HepG2 (cell line): ENCODE data around the gene PLEKHM2. TPM values are rescaled to one million over a fixed set of nuclear protein-coding genes. Genes with fewer than 3 reads are reported as not detected.

Experiments
- ARHGAP35 ChIP-seq: sonication (generic); formaldehyde crosslinking; IDR thresholded peaks from 2 replicates; pipeline ENCODE4 v1.9.0; 2022; ENCODE audit warnings: mild to moderate bottlenecking, inconsistent platforms, moderate library complexity, missing genetic modification reagents, borderline replicate concordance
- HIC2 ChIP-seq: sonication (generic); formaldehyde crosslinking; IDR thresholded peaks from 2 replicates; pipeline ENCODE4 v1.9.0; 2022; ENCODE audit warnings: low read depth, missing genetic modification reagents
- HMG20A ChIP-seq: IDR thresholded peaks from 2 replicates; pipeline ENCODE4 v1.6.1; 2016; ENCODE audit warnings: borderline replicate concordance
- HNF1B ChIP-seq: sonication (generic); formaldehyde crosslinking; IDR thresholded peaks from 2 replicates; pipeline ENCODE4 v1.5.1; 2020; ENCODE audit warnings: mild to moderate bottlenecking, moderate library complexity, missing genetic modification reagents
- HNRNPK ChIP-seq: fragments of 200-400 bp; formaldehyde crosslinking; IDR thresholded peaks from 2 replicates; pipeline ENCODE4 v1.6.1; 2018; ENCODE audit warnings: low read length, low read depth, moderate library complexity, mild to moderate bottlenecking; ENCODE audit not compliant: poor library complexity, severe bottlenecking
- HOXA7 ChIP-seq: sonication (generic); formaldehyde crosslinking; IDR thresholded peaks from 2 replicates; pipeline ENCODE4 v1.8.1; 2022; ENCODE audit warnings: mild to moderate bottlenecking, missing genetic modification reagents, moderate library complexity
- MXD4 ChIP-seq: IDR thresholded peaks from 2 replicates; pipeline ENCODE4 v1.6.1; 2016; ENCODE audit warnings: mild to moderate bottlenecking, missing biosample characterization, missing genetic modification reagents
- SP5 ChIP-seq: IDR thresholded peaks from 2 replicates; pipeline ENCODE4 v1.6.1; 2016; ENCODE audit warnings: low read depth, borderline replicate concordance
- UBTF ChIP-seq: sonication (generic); formaldehyde crosslinking; IDR thresholded peaks from 2 replicates; pipeline ENCODE4 v1.4.0; 2020; ENCODE audit warnings: mild to moderate bottlenecking, missing genetic modification reagents
- ZNF367 ChIP-seq: sonication (generic); formaldehyde crosslinking; IDR thresholded peaks from 2 replicates; pipeline ENCODE4 v1.4.0; 2020; ENCODE audit warnings: missing genetic modification reagents, borderline replicate concordance
- ZNF431 ChIP-seq: sonication (generic); formaldehyde crosslinking; IDR thresholded peaks from 2 replicates; pipeline ENCODE4 v1.9.0; 2022; ENCODE audit warnings: missing genetic modification reagents, low read depth, mild to moderate bottlenecking, borderline replicate concordance
- ZNF629 ChIP-seq: sonication (generic); formaldehyde crosslinking; conservative IDR thresholded peaks from 2 replicates; pipeline ENCODE4 v1.5.0; 2020; ENCODE audit warnings: missing genetic modification reagents
- polyA plus RNA-seq, 8 experiments: library from polyadenylated mRNA; depleted of rRNA in 3 of 8; stranded (reverse) in 7 of 8; unstranded in 1 of 8; fragments of >200 nt; fragmentation: Illumina TruSeq in 4 of 8; extraction: Trizol in 4 of 8; gene quantifications; 2 replicates each; pipeline versions ENCODE4 v1.2.1 to v1.2.3, GENCODE V29; 2011 to 2016; ENCODE audit warnings: low read depth in 4 of 8, missing spikeins in 1 of 8, mixed read lengths in 1 of 8; ENCODE audit not compliant: insufficient read depth in 1 of 8
- total RNA-seq, 5 experiments: library from RNA; depleted of rRNA; stranded (reverse); fragments of >200 nt; fragmentation: Illumina TruSeq; extraction: Trizol; gene quantifications; 2 replicates each; pipeline ENCODE4 v1.2.3, GENCODE V29; 2016; ENCODE audit warnings: low read depth in 1 of 5
- TF ChIP-seq, protein P1 (sequence below): sonication (generic); formaldehyde crosslinking; IDR thresholded peaks from 2 replicates; pipeline ENCODE4 v1.5.0; 2020; ENCODE audit warnings: missing genetic modification reagents, mild to moderate bottlenecking, borderline replicate concordance
- TF ChIP-seq, protein P2 (sequence below), 2 experiments: IDR thresholded peaks; 2 replicates each; pipeline ENCODE4 v1.6.1; 2011 to 2012; ENCODE audit warnings: low read length in 2 of 2, borderline replicate concordance in 1 of 2, low read depth in 1 of 2, mild to moderate bottlenecking in 1 of 2, moderate library complexity in 1 of 2
- TF ChIP-seq, protein P3 (sequence below): sonication (generic); formaldehyde crosslinking; IDR thresholded peaks from 2 replicates; pipeline ENCODE4 v1.4.0; 2020; ENCODE audit warnings: mild to moderate bottlenecking, missing genetic modification reagents

PLEKHM2 gene
- total and polyA plus RNA-seq, 2 of the 13 experiments (the other 11 are each of a cell fraction or from before 2014, with no cell fraction given), result 16.5 to 27.3 TPM

DNA sequence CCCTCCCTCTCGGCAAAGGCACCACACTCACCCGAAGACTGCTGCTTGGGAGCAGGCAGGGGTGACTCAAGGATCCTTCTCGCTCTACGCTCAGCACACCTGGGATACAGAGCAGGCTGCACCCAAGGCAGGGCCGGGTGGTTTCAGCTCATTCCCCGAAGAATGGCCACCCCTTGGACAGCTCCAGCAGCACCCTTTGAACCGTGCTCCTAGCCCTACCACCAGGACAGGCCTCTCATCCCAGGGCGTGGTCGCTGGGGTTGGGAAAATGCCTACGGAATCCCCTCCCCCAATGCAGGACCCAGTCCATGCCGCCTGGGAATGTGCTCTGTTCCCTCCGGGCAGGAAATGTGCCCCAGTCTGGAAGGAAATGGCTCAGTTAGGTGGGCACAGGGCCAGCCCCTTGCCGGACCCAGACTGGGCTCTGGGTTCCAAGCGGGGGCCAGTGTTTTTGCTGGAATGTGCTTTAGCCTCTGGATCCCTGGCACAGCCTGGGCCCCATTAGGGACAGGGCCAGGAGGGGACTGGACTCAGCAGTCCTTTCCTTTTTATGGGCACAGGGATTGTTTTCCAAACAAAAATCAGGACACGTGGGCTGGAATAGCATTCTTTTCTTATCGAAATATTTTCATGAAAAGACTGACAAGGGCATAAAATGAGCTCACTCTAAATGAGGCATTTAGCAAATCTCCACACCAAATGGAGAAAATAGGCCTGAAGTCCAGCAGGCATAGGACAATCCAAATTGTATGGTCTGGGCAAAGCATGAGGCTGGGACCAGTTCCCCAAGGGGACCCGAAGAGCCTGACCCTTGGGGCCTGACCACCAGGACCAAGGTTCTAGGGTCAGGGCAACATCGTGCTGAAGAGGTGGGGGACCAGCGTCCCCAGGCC, 65.5 kb downstream of the PLEKHM2 start (continued):
- TF ChIP-seq HOXA7 (CRISPR knock-in tag) (no peak), MXD4 (CRISPR knock-in tag) (no peak), ZNF629 (CRISPR knock-in tag) (peak; percentile 81), UBTF (0 out of 2 replicates have a peak, but pooled peaks have one; percentile 15), HNF1B (CRISPR knock-in tag) (0 out of 2 replicates have a peak, but pooled peaks have one; percentile 19), ZNF367 (CRISPR knock-in tag) (no peak), HNRNPK (no peak), HMG20A (no peak), SP5 (CRISPR knock-in tag) (peak; percentile 22; the same call in 1 of the 2 replicates), ARHGAP35 (CRISPR knock-in tag) (no peak), HIC2 (CRISPR knock-in tag) (peak; percentile 62), ZNF431 (CRISPR knock-in tag) (no peak)
- TF ChIP-seq, protein P1, sequence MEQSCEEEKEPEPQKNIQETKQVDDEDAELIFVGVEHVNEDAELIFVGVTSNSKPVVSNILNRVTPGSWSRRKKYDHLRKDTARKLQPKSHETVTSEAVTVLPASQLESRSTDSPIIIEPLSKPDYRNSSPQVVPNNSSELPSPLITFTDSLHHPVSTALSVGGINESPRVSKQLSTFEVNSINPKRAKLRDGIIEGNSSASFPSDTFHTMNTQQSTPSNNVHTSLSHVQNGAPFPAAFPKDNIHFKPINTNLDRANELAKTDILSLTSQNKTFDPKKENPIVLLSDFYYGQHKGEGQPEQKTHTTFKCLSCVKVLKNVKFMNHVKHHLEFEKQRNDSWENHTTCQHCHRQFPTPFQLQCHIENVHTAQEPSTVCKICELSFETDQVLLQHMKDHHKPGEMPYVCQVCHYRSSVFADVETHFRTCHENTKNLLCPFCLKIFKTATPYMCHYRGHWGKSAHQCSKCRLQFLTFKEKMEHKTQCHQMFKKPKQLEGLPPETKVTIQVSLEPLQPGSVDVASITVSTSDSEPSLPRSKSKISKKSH (CRISPR knock-in tag), result no peak
- TF ChIP-seq, protein P2, sequence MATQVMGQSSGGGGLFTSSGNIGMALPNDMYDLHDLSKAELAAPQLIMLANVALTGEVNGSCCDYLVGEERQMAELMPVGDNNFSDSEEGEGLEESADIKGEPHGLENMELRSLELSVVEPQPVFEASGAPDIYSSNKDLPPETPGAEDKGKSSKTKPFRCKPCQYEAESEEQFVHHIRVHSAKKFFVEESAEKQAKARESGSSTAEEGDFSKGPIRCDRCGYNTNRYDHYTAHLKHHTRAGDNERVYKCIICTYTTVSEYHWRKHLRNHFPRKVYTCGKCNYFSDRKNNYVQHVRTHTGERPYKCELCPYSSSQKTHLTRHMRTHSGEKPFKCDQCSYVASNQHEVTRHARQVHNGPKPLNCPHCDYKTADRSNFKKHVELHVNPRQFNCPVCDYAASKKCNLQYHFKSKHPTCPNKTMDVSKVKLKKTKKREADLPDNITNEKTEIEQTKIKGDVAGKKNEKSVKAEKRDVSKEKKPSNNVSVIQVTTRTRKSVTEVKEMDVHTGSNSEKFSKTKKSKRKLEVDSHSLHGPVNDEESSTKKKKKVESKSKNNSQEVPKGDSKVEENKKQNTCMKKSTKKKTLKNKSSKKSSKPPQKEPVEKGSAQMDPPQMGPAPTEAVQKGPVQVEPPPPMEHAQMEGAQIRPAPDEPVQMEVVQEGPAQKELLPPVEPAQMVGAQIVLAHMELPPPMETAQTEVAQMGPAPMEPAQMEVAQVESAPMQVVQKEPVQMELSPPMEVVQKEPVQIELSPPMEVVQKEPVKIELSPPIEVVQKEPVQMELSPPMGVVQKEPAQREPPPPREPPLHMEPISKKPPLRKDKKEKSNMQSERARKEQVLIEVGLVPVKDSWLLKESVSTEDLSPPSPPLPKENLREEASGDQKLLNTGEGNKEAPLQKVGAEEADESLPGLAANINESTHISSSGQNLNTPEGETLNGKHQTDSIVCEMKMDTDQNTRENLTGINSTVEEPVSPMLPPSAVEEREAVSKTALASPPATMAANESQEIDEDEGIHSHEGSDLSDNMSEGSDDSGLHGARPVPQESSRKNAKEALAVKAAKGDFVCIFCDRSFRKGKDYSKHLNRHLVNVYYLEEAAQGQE (IDR thresholded peaks at IDR 0.05; ENCODE audit: borderline replicate concordance in 1 of 2, low read depth in 1 of 2, low read length in 2 of 2), result peak in 1 of 2 experiments; percentile 26; a peak in 3 of 4 replicates
- TF ChIP-seq, protein P3, sequence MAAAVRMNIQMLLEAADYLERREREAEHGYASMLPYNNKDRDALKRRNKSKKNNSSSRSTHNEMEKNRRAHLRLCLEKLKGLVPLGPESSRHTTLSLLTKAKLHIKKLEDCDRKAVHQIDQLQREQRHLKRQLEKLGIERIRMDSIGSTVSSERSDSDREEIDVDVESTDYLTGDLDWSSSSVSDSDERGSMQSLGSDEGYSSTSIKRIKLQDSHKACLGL (CRISPR knock-in tag), result 0 out of 2 replicates have a peak, but pooled peaks have one; percentile 35
